ENCODE data around the gene NIPAL3. TPM values are rescaled to one million over a fixed set of nuclear protein-coding genes. Genes with fewer than 3 reads are reported as not detected.
"Not testable (repeated sequence)": the region's sequence is repeated elsewhere in the genome, so short reads cannot be mapped to it uniquely, and the experiment has no call there.

Gene NIPAL3
- total RNA-seq, 1 experiment from 2014 or later, result 44.2 TPM

GRCh38 chr1:24502709-24503058, 87.1 kb downstream of the NIPAL3 start, which contains the start of gene RCAN3:
Gene RCAN3 (plus strand): TSS chr1:24502836. CDS start chr1:24514373, 11,537 bp downstream.
- no peaks in the 10 kb centered on the region for H3K9me3 ChIP-seq (replicated peaks)
- peak within 1 kb of the TSS; percentile 78 for H3K4me3 ChIP-seq
- H3K27ac ChIP-seq, result peak within 1 kb of the TSS; percentile 84
- H3K4me1 ChIP-seq (replicated peaks), result peaks cover 18% of the 10 kb centered on the region
- DNase-seq (ENCODE audit: low read depth in 1 of 2, low spot score in 2 of 2), result peak; percentile 70 to 90
- H3K27me3 ChIP-seq (replicated peaks), result no peaks in the 10 kb centered on the region
- no peaks in the 10 kb centered on the region for H3K36me3 ChIP-seq

GRCh38 chr1:24503059-24503751, 87.6 kb downstream of the NIPAL3 start:
- H3K36me3 ChIP-seq, result no peaks in the 10 kb centered on the region
- H3K27ac ChIP-seq, result no peak overlapping the region

GRCh38 chr1:24503870-24504523, 88.4 kb downstream of the NIPAL3 start:
- Histone ChIP-seq H3K36me3 (no peaks in the 10 kb centered on the region), H3K4me1 (replicated peaks) (peaks cover 21% of the 10 kb centered on the region), H3K9me3 (replicated peaks) (no peaks in the 10 kb centered on the region), H3K27me3 (replicated peaks) (no peaks in the 10 kb centered on the region), H3K27ac (no peak overlapping the region), H3K4me3 (peak overlapping the region; percentile 78)
- DNase-seq (ENCODE audit: low read depth in 1 of 2, low spot score in 2 of 2), result no peak

More at GRCh38 chr1:24503059-24503751, 87.6 kb downstream of the NIPAL3 start:
- Histone ChIP-seq H3K4me1 (replicated peaks) (peaks cover 18% of the 10 kb centered on the region), H3K4me3 (peak overlapping the region; percentile 78), H3K27me3 (replicated peaks) (no peaks in the 10 kb centered on the region), H3K9me3 (replicated peaks) (no peaks in the 10 kb centered on the region)
- DNase-seq (ENCODE audit: low read depth in 1 of 2, low spot score in 2 of 2), result peak in 1 of 2 experiments; percentile 41

- Histone ChIP-seq H3K27ac (no peak overlapping the region), H3K36me3 (no peaks in the 10 kb centered on the region), H3K9me3 (replicated peaks) (no peaks in the 10 kb centered on the region), H3K27me3 (replicated peaks) (no peaks in the 10 kb centered on the region), H3K4me1 (replicated peaks) (peaks cover 26% of the 10 kb centered on the region), H3K4me3 (no peak overlapping the region)
- no peak for DNase-seq (ENCODE audit: low read depth in 1 of 2, low spot score in 2 of 2)
These were observed 89.0 kb downstream of the NIPAL3 start for GRCh38 chr1:24504560-24504959.

GRCh38 chr1:24505816-24506215, 90.2 kb downstream of the NIPAL3 start:
- Histone ChIP-seq H3K4me1 (replicated peaks) (peaks cover 33% of the 10 kb centered on the region), H3K27ac (no peak overlapping the region), H3K4me3 (no peak overlapping the region), H3K36me3 (peaks cover 4% of the 10 kb centered on the region; the same call in 1 of the 2 replicates), H3K27me3 (replicated peaks) (no peaks in the 10 kb centered on the region), H3K9me3 (replicated peaks) (peaks cover 3% of the 10 kb centered on the region; the same call in 1 of the 2 replicates)
- DNase-seq (ENCODE audit: low read depth in 1 of 2, low spot score in 2 of 2), result no peak

- Histone ChIP-seq H3K9me3 (replicated peaks) (peaks cover 3% of the 10 kb centered on the region; the same call in 1 of the 2 replicates), H3K4me1 (replicated peaks) (peaks cover 26% of the 10 kb centered on the region), H3K27me3 (replicated peaks) (no peaks in the 10 kb centered on the region), H3K36me3 (peaks cover 4% of the 10 kb centered on the region; the same call in 1 of the 2 replicates), H3K4me3 (no peak overlapping the region), H3K27ac (no peak overlapping the region)
- DNase-seq (ENCODE audit: low read depth in 1 of 2, low spot score in 2 of 2), result no peak
These were observed 91.2 kb downstream of the NIPAL3 start for GRCh38 chr1:24506691-24507381.

GRCh38 chr1:24507405-24507804, 91.8 kb downstream of the NIPAL3 start:
- peaks cover 4% of the 10 kb centered on the region; the same call in 1 of the 2 replicates for H3K36me3 ChIP-seq
- peaks cover 24% of the 10 kb centered on the region for H3K4me1 ChIP-seq (replicated peaks)
- H3K27ac ChIP-seq, result no peak overlapping the region
- no peak overlapping the region for H3K4me3 ChIP-seq
- DNase-seq (ENCODE audit: low read depth in 1 of 2, low spot score in 2 of 2), result no peak
- H3K27me3 ChIP-seq (replicated peaks), result no peaks in the 10 kb centered on the region
- H3K9me3 ChIP-seq (replicated peaks), result peaks cover 3% of the 10 kb centered on the region; the same call in 1 of the 2 replicates

- no peak for DNase-seq (ENCODE audit: low read depth in 1 of 2, low spot score in 2 of 2)
- Histone ChIP-seq H3K27ac (no peak overlapping the region), H3K4me1 (replicated peaks) (peaks cover 17% of the 10 kb centered on the region), H3K4me3 (no peak overlapping the region), H3K9me3 (replicated peaks) (peaks cover 3% of the 10 kb centered on the region; the same call in 1 of the 2 replicates), H3K27me3 (replicated peaks) (no peaks in the 10 kb centered on the region), H3K36me3 (peaks cover 4% of the 10 kb centered on the region; the same call in 1 of the 2 replicates)
These were observed 93.3 kb downstream of the NIPAL3 start for GRCh38 chr1:24508911-24509310.

GRCh38 chr1:24513706-24514105, 98.1 kb downstream of the NIPAL3 start:
- DNase-seq (ENCODE audit: low read depth in 1 of 2, low spot score in 2 of 2), result no peak
- H3K27me3 ChIP-seq (replicated peaks), result no peaks in the 10 kb centered on the region
- H3K27ac ChIP-seq, result no peak overlapping the region
- peaks cover 23% of the 10 kb centered on the region for H3K4me1 ChIP-seq (replicated peaks)
- no peak overlapping the region for H3K4me3 ChIP-seq
- H3K9me3 ChIP-seq (replicated peaks), result peaks cover 3% of the 10 kb centered on the region; the same call in 1 of the 2 replicates
- H3K36me3 ChIP-seq, result peaks cover 7% of the 10 kb centered on the region; the same call in 1 of the 2 replicates

GRCh38 chr1:24514946-24515345, 99.3 kb downstream of the NIPAL3 start:
- DNase-seq (ENCODE audit: low read depth in 1 of 2, low spot score in 2 of 2), result no peak
- no peak overlapping the region for H3K4me3 ChIP-seq
- H3K27me3 ChIP-seq (replicated peaks), result no peaks in the 10 kb centered on the region
- H3K36me3 ChIP-seq, result peaks cover 7% of the 10 kb centered on the region; the same call in 1 of the 2 replicates
- no peak overlapping the region for H3K27ac ChIP-seq
- H3K4me1 ChIP-seq (replicated peaks), result peaks cover 10% of the 10 kb centered on the region
- H3K9me3 ChIP-seq (replicated peaks), result peaks cover 3% of the 10 kb centered on the region; the same call in 1 of the 2 replicates

GRCh38 chr1:24515671-24516209, 100.1 kb downstream of the NIPAL3 start:
- H3K4me1 ChIP-seq (replicated peaks); H3K27ac ChIP-seq; H3K27me3 ChIP-seq (replicated peaks); H3K9me3 ChIP-seq (replicated peaks); H3K4me3 ChIP-seq; H3K36me3 ChIP-seq: not testable (repeated sequence)
- DNase-seq (ENCODE audit: low read depth in 1 of 2, low spot score in 2 of 2), result peak; percentile 22 to 53

GRCh38 chr1:24516506-24516905, 100.9 kb downstream of the NIPAL3 start:
- DNase-seq (ENCODE audit: low read depth in 1 of 2, low spot score in 2 of 2), result no peak
- Histone ChIP-seq H3K36me3 (0 out of 2 replicates have a peak, but pooled peaks cover 3% of the 10 kb centered on the region), H3K27me3 (replicated peaks) (no peaks in the 10 kb centered on the region), H3K9me3 (replicated peaks) (no peaks in the 10 kb centered on the region), H3K4me1 (replicated peaks) (peaks cover 7% of the 10 kb centered on the region), H3K27ac (no peak overlapping the region), H3K4me3 (no peak overlapping the region)

- no peak overlapping the region for H3K27ac ChIP-seq
- no peak overlapping the region for H3K4me3 ChIP-seq
- peaks cover 7% of the 10 kb centered on the region for H3K4me1 ChIP-seq (replicated peaks)
- H3K27me3 ChIP-seq (replicated peaks), result no peaks in the 10 kb centered on the region
- DNase-seq (ENCODE audit: low read depth in 1 of 2, low spot score in 2 of 2), result no peak
- H3K9me3 ChIP-seq (replicated peaks), result no peaks in the 10 kb centered on the region
- H3K36me3 ChIP-seq, result 0 out of 2 replicates have a peak, but pooled peaks cover 3% of the 10 kb centered on the region
These were observed 102.3 kb downstream of the NIPAL3 start for GRCh38 chr1:24517898-24518297.

All from SJSA1 (cell line).